ENCODE measurements around the gene CIITA. TPM values are rescaled to one million over a fixed set of nuclear protein-coding genes. Genes with fewer than 3 reads are reported as not detected.
"Not testable (repeated sequence)": the region's sequence is repeated elsewhere in the genome, so short reads cannot be mapped to it uniquely, and the experiment has no call there.

CIITA gene
- 4.5 TPM for total RNA-seq

GRCh38 chr16:10876799-10877341 is at the start of gene CIITA:
TSS of gene CIITA (plus strand) at chr16:10877202. CDS start at chr16:10877331, 129 bp downstream.
- peak; percentile 56 for ATAC-seq

GRCh38 chr16:10827691-10828341 is 49.2 kb upstream of the CIITA start:
- peak; percentile 30 for ATAC-seq

GRCh38 chr16:10828851-10829366 is 48.1 kb upstream of the CIITA start:
- peak; percentile 78 for ATAC-seq

- ATAC-seq = not testable (repeated sequence)
These were observed 47.5 kb upstream of the CIITA start for GRCh38 chr16:10829390-10830098.

GRCh38 chr16:10830240-10830639 is 46.8 kb upstream of the CIITA start:
- ATAC-seq = not testable (repeated sequence)

GRCh38 chr16:10831894-10832886 is 44.8 kb upstream of the CIITA start:
- ATAC-seq = no peak

GRCh38 chr16:10833271-10833670 is 43.7 kb upstream of the CIITA start:
- ATAC-seq = no peak

GRCh38 chr16:10834130-10834529 is 42.9 kb upstream of the CIITA start:
- ATAC-seq = peak; percentile 19

- no peak for ATAC-seq
These were observed 42.2 kb upstream of the CIITA start for GRCh38 chr16:10834766-10835165.

- no peak for ATAC-seq
These were observed 41.6 kb upstream of the CIITA start for GRCh38 chr16:10835281-10835931.

- no peak for ATAC-seq
These were observed 40.7 kb upstream of the CIITA start for GRCh38 chr16:10836174-10836853.

GRCh38 chr16:10838621-10839278 is 38.3 kb upstream of the CIITA start:
- no peak for ATAC-seq

- ATAC-seq = no peak
These were observed 37.7 kb upstream of the CIITA start for GRCh38 chr16:10839279-10839666.

GRCh38 chr16:10840703-10841102 is 36.3 kb upstream of the CIITA start:
- ATAC-seq = no peak

- no peak for ATAC-seq
These were observed 30.6 kb upstream of the CIITA start for GRCh38 chr16:10846213-10846998.

GRCh38 chr16:10847176-10847575 is 29.8 kb upstream of the CIITA start:
- ATAC-seq = no peak

- ATAC-seq = no peak
These were observed 27.1 kb upstream of the CIITA start for GRCh38 chr16:10849736-10850477.

GRCh38 chr16:10850478-10850850 is 26.5 kb upstream of the CIITA start:
- ATAC-seq = no peak

GRCh38 chr16:10851512-10851911 is 25.5 kb upstream of the CIITA start:
- ATAC-seq = no peak

Measured in esophagus mucosa (tissue), 1 donor.